HS-27A (cell line): ENCODE measurements around the gene ACP5.
A peak's percentile ranks its signal among the peaks of the same experiment; 100 is the strongest.
"Not testable (repeated sequence)": the region's sequence is repeated elsewhere in the genome, so short reads cannot be mapped to it uniquely, and the experiment has no call there.

Experiments
- DNase-seq: peaks from one replicate; pipeline ENCODE4 v3.0.0-alpha.2; 2012; ENCODE audit warnings: low read depth, missing footprints

The ACP5 gene

GRCh38 chr19:11578258-11579142 lies 1.1 kb upstream of the ACP5 start:
- no peak for DNase-seq

GRCh38 chr19:11576227-11576626 lies 1.2 kb downstream of the ACP5 start:
- no peak for DNase-seq

DNA sequence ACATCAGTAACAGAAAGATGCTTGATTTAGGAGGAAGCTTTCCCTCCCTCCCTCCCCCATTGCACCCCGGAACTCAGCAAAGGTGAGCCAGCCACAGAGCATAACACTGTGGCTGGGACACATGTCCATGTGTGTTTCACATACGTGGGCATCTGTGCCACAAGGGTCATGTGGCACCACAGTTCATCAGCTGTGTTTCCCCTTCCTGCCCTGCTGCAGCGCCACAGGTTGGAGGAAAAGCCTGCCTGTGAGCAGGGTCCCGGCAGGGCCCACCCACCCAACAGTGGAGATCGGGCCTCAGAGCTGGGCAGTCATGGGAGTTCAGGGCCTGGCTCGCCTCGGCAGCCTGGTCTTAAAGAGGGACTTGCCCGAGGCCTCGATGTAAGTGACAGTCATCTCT lies 2.8 kb downstream of the ACP5 start:
- no peak for DNase-seq

DNA sequence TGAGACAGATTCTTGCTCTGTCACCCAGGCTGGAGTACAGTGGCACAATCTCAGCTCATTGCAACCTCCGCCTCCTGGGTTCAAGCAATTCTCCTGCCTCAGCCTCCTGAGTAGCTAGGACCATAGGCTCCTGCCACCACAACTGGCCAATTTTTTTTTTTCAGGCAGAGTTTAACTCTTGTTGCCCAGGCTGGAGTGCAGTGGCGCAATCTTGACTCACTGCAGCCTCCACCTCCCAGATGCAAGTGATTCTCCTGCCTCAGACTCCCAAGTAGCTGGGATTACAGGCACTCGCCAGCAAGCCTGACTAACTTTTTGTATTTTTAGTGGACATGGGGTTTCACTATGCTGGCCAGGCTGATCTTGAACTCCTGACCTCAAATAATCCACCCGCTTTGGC lies 3.7 kb downstream of the ACP5 start:
- not testable (repeated sequence) for DNase-seq

GRCh38 chr19:11573354-11573753 lies 4.1 kb downstream of the ACP5 start:
- DNase-seq, result not testable (repeated sequence)

DNA sequence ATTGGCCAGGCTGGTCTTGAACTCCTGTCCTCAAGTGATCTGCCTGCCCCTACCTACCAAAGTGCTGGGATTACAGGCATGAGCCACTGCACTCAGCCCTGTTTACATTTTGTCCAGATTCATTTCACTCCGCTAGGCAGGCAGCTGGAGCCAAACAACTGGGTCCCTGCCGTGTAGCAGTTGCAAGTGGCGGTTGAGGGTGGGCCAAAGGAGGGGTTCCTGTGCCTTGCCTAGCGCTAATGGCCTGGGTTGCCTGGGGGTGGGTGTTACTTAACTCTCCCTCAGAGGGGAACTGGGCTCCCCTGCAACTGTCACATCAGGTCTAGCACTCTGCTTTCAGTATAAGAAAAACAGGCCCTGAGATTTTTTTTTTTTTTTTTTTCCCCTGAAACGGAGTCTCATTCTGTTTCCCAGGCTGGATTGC lies 7.4 kb downstream of the ACP5 start:
- DNase-seq, result no peak

DNA sequence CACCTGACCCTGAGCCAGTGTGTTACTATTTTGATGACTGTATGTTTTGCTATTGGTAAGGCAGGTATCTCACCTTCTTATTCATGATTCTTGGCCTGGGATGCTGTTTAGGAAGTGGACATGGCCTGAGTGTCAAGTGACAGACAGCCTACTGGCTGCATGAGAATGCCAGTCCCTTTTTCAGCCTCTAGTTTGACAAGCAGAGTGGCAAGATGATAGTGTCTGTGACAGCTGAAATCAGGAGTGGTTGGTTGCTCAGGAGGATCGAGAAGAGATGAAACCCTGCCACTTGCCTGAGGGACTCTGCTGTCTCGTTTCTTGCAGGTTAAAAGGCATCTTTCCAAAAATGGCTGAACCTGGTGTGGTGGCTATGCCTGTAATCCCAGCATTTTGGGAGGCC lies 11.3 kb downstream of the ACP5 start:
- DNase-seq, result no peak

- DNase-seq, result not testable (repeated sequence)
These were observed 11.8 kb downstream of the ACP5 start for GRCh38 chr19:11565649-11565980.

DNA sequence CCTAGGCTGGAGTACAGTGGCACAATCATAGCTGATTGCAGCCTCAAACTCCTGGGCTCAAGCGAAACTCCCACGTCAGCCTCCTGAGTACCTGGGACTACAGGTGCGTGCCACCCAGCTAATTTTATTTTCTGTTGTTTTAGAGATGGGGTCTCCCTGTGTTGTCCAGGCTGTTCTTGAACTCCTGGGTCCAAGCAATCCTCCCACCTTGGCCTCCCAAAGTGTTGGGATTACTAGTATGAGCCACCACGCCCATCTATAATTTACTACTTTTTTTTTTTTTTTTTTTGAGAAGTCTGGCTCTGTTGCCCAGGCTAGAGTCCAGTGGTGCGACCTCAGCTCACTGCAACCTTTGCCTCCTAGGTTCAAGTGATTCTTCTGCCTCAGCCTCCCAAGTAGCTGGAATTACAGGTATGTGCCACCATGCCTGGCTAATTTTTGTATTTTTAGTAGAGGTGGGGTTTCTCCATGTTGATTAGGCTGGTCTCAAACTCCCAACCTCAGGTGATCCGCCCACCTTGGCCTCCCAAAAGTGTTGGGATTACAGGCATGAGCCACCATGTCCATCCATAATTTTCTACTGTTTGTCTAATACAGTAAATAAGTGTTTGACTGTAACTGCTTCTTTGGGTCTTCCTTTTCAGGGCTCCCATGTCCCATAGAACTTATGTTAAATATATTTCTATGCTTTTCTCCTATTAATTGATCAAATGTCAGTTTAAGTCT lies 13.2 kb downstream of the ACP5 start:
- DNase-seq, result not testable (repeated sequence)

DNA sequence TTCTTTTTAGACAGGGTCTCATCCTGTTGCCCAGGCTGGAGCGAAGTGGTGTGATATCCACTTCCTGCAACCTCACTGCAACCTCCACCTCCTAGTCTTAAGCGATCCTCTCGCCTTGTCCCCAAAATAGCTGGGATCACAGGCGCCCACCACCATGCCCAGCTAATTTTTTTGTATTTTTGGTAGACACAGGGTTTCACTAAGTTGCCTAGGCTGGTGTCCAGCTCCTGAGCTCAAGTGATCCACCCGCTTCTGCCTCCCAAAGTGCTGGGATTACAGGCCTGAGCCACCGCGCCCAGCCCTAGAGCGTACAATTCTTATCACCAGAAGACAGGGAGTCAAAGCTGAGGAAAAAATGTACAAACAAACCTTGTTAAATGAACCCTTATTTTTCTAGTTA lies 13.9 kb downstream of the ACP5 start:
- DNase-seq, result no peak

- DNase-seq, result peak; percentile 36
These were observed 16.9 kb downstream of the ACP5 start for GRCh38 chr19:11560404-11561051.

DNA sequence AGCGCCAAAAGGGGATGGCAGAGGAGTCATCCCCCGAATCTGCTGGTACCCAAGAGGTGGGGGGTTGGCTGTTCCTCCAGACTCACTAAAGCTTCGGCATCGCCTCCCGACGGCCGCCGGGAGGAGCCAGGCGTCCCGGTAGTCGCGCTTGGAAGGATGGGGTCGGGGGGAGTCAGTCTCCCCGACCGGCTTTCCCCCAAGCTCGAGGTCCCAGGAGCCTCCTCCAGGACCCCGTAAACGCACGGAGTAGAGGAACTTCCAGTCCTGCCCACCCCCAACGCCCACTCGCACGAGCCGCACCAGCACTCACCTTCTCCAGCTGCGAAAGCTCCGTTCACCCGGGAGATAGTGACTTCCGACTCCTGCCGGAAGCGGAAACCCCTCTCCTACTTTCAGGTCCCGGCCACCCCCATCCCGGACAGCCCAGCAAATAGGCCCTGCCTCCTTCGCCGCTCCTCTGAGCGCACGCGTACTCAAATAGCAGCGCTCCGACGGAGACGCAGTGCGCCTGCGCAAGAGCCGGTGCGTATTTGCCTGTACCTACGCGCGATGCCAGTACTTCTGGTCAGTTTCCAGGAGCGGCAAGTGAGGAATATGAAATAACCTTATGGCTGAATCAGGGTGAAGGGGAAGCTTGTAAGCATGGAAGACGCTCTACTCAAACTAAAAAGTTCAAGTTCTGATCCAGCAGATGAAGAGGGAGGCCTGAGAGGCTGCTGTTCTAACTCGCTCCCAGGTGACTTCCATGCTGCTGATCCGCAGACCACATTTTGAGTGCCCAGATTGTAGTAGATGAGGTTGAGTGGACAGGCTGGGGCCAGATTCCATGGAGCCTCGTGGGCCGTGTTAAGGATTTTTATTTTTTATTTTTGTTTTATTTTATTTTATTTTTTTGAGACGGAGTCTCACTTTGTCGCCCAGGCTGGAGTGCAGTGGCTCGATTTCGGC lies 18.3 kb downstream of the ACP5 start, which contains the start of gene ELOF1:
Gene ELOF1 (minus strand): TSS at position 350 of the 948 bp plus-strand sequence. CDS start 4,883 bp downstream, outside the sequence.
- peak; percentile 93 for DNase-seq

- no peak for DNase-seq
These were observed 20.6 kb downstream of the ACP5 start for GRCh38 chr19:11556634-11557420.

- DNase-seq, result no peak
These were observed 22.2 kb downstream of the ACP5 start for GRCh38 chr19:11555246-11555645.

DNA sequence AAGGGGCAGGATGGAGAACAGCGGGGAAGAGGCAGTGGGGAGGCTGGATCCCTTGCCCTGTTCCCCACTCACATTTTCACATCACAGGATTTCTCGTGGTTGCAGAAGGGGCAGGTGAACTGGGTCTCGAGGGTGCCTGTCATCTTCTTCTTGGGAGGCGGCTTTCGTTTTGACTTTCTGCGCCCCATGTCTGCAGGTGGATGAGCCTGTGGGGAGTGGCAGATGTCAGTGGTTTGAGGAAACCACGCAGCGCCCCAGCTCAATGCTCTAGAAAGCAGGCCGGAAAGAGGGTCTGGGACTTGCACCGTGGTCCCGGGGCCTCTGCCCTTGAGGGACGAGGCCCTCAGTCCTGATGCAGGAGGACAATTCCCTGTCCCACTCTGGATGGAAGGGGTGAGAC lies 23.3 kb downstream of the ACP5 start:
- DNase-seq, result no peak

- no peak for DNase-seq
These were observed 24.6 kb downstream of the ACP5 start for GRCh38 chr19:11552666-11553372.

GRCh38 chr19:11551603-11552235 lies 25.7 kb downstream of the ACP5 start:
- no peak for DNase-seq

GRCh38 chr19:11550265-11550664 lies 27.2 kb downstream of the ACP5 start:
- DNase-seq, result no peak

DNA sequence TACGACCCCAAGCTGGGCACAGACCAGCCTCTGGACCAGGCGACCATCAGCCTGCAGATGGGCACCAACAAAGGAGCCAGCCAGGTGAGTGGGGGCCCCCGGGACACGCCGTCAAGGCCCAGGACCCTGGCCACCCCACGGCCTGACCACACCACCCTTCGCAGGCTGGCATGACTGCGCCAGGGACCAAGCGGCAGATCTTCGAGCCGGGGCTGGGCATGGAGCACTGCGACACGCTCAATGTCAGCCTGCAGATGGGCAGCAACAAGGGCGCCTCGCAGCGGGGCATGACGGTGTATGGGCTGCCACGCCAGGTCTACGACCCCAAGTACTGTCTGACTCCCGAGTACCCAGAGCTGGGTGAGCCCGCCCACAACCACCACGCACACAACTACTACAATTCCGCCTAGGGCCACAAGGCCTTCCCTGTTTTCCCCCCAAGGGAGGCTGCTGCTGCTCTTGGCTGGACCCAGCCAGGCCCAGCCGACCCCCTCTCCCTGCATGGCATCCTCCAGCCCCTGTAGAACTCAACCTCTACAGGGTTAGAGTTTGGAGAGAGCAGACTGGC lies 28.0 kb downstream of the ACP5 start:
- no peak for DNase-seq
